SK-N-SH (cell line): Measurements from ENCODE around the gene TBC1D30. TPM values are rescaled to one million over a fixed set of nuclear protein-coding genes. Genes with fewer than 3 reads are reported as not detected.

Source experiments
- CTCF ChIA-PET: fragments of 300-600, 350-600 bp; formaldehyde crosslinking; extraction: SDS; loops from one replicate; lab custom pipeline; 2021; lab: Yijun Ruan, JAX
- POLR2A ChIA-PET: fragments of 350-600 bp; sonication (Branson Sonifier 250); formaldehyde crosslinking; extraction: SDS; loops from one replicate; lab custom pipeline; 2020; ENCODE audit warnings: antibody characterized with exemption, inconsistent platforms; lab: Yijun Ruan, JAX
- DNase-seq: peaks from one replicate; pipeline ENCODE4 v3.0.0; 2012
- H2AFZ ChIP-seq: fragments of 200-600 bp; sonication (generic); 2 replicates; pipeline ENCODE4 v1.8.1; 2016; ENCODE audit warnings: antibody characterized with exemption, mild to moderate bottlenecking, low read depth
- H3F3A ChIP-seq: fragments of 200-600 bp; sonication (generic); replicated peaks from 2 replicates; pipeline ENCODE3; 2016; ENCODE audit warnings: antibody characterized with exemption, mild to moderate bottlenecking; ENCODE audit not compliant: insufficient read depth
- H3K27ac ChIP-seq, 2 experiments: fragments of 200-500 bp in 1 of 2; fragments of 200-600 bp in 1 of 2; sonication (Bioruptor generic) in 1 of 2; sonication (generic), shearing (Covaris generic) in 1 of 2; 2 replicates each; pipeline versions ENCODE4 v1.5.1 to v1.6.1; 2014 to 2016; ENCODE audit warnings: low read depth in 2 of 2, inconsistent platforms in 1 of 2, low read length in 1 of 2, mild to moderate bottlenecking in 1 of 2, mixed read lengths in 1 of 2
- H3K27me3 ChIP-seq: fragments of 200-600 bp; sonication (generic), shearing (Covaris generic); 2 replicates; pipeline ENCODE4 v1.6.1; 2016; ENCODE audit warnings: mixed run types; ENCODE audit not compliant: insufficient read depth
- H3K36me3 ChIP-seq, 2 experiments: fragments of 200-500 bp in 1 of 2; fragments of 200-600 bp in 1 of 2; sonication (Bioruptor generic) in 1 of 2; sonication (generic) in 1 of 2; replicated peaks in 1 of 2; 2 replicates each; pipeline versions ENCODE3 to v1.5.1; 2014 to 2016; ENCODE audit warnings: low read length in 1 of 2, mild to moderate bottlenecking in 1 of 2; ENCODE audit not compliant: insufficient read depth in 2 of 2, control insufficient read depth in 1 of 2
- H3K4me1 ChIP-seq, 2 experiments: fragments of 200-500 bp in 1 of 2; fragments of 200-600 bp in 1 of 2; sonication (Bioruptor generic) in 1 of 2; sonication (generic), shearing (Covaris generic) in 1 of 2; 2 replicates each; pipeline versions ENCODE4 v1.5.1 to v1.6.1; 2014 to 2016; ENCODE audit warnings: low read depth in 1 of 2, low read length in 1 of 2, mixed run types in 1 of 2; ENCODE audit not compliant: insufficient read depth in 2 of 2, control insufficient read depth in 1 of 2
- H3K4me2 ChIP-seq: fragments of 200-600 bp; sonication (generic), shearing (Covaris generic); 2 replicates; pipeline ENCODE4 v1.6.1; 2017; ENCODE audit warnings: mixed run types
- H3K4me3 ChIP-seq, 2 experiments: fragments of 200-500 bp in 1 of 2; fragments of 200-600 bp in 1 of 2; sonication (Bioruptor generic) in 1 of 2; sonication (generic), shearing (Covaris generic) in 1 of 2; 2 replicates each; pipeline versions ENCODE4 v1.5.1 to v1.8.1; 2014 to 2016; ENCODE audit warnings: low read depth in 2 of 2, inconsistent platforms in 1 of 2, low read length in 1 of 2, mild to moderate bottlenecking in 1 of 2, mixed read lengths in 1 of 2, moderate library complexity in 1 of 2
- H3K79me2 ChIP-seq: fragments of 200-600 bp; sonication (generic); 2 replicates; pipeline ENCODE4 v1.8.1; 2017; ENCODE audit warnings: mild to moderate bottlenecking; ENCODE audit not compliant: insufficient read depth
- H3K9ac ChIP-seq: fragments of 200-600 bp; sonication (generic); 2 replicates; pipeline ENCODE4 v1.6.1; 2017; ENCODE audit warnings: mixed run types
- H3K9me2 ChIP-seq: fragments of 200-600 bp; sonication (generic); 2 replicates; pipeline ENCODE4 v1.6.1; 2017; ENCODE audit warnings: mixed run types
- H3K9me3 ChIP-seq: fragments of 200-600 bp; sonication (generic); 2 replicates; pipeline ENCODE4 v1.6.1; 2017; ENCODE audit warnings: mixed run types, mild to moderate bottlenecking, moderate library complexity
- H4K20me1 ChIP-seq: fragments of 200-600 bp; sonication (generic); 2 replicates; pipeline ENCODE4 v1.6.1; 2017; ENCODE audit warnings: mild to moderate bottlenecking, mixed run types; ENCODE audit not compliant: insufficient read depth
- CHD2 ChIP-seq: fragments of 150-350 bp; IDR thresholded peaks from 2 replicates; pipeline ENCODE4 v1.6.1; 2018; ENCODE audit warnings: low read length; ENCODE audit not compliant: partially characterized antibody
- FOSL2 ChIP-seq: IDR thresholded peaks from 2 replicates; pipeline ENCODE4 v1.4.0; 2012; ENCODE audit warnings: low read depth, mild to moderate bottlenecking, moderate library complexity, borderline replicate concordance
- MEF2A ChIP-seq: IDR thresholded peaks from 2 replicates; pipeline ENCODE4 v1.4.0; 2012; ENCODE audit warnings: low read depth, borderline replicate concordance
- PBX3 ChIP-seq: IDR thresholded peaks from 2 replicates; pipeline ENCODE4; 2012
- REST ChIP-seq: IDR thresholded peaks from 2 replicates; pipeline ENCODE4 v1.6.1; 2012; ENCODE audit warnings: mild to moderate bottlenecking, low read depth, low read length, moderate library complexity
- RFX5 ChIP-seq: IDR thresholded peaks from 2 replicates; pipeline ENCODE4 v1.6.1; 2012; ENCODE audit warnings: mild to moderate bottlenecking, improper control_type of control experiment, low read length
- RXRA ChIP-seq: IDR thresholded peaks from 2 replicates; pipeline ENCODE4 v1.4.0; 2012; ENCODE audit warnings: low read depth, mild to moderate bottlenecking, borderline replicate concordance
- SIN3A ChIP-seq: IDR thresholded peaks from 2 replicates; pipeline ENCODE4 v1.6.1; 2012; ENCODE audit warnings: low read depth, mild to moderate bottlenecking, low read length, moderate library complexity, borderline replicate concordance
- TAF1 ChIP-seq: IDR thresholded peaks from 2 replicates; pipeline ENCODE4 v1.6.1; 2012; ENCODE audit warnings: low read depth, mild to moderate bottlenecking, low read length, moderate library complexity, borderline replicate concordance
- TEAD4 ChIP-seq: IDR thresholded peaks from 2 replicates; pipeline ENCODE4 v1.4.0; 2012; ENCODE audit warnings: mild to moderate bottlenecking, borderline replicate concordance; ENCODE audit not compliant: insufficient read depth
- USF1 ChIP-seq: IDR thresholded peaks from 2 replicates; pipeline ENCODE4 v1.4.0; 2012; ENCODE audit warnings: low read depth, borderline replicate concordance
- ZBTB33 ChIP-seq: IDR thresholded peaks from 2 replicates; pipeline ENCODE4 v1.4.0; 2012; ENCODE audit warnings: low read depth, borderline replicate concordance
- WGBS: methylation state at CpG from one replicate; pipeline ENCODE4 v1.1.6; 2017; ENCODE audit warnings: low lambda C conversion rate; 5-methylcytosine and 5-hydroxymethylcytosine counted together
- polyA plus RNA-seq, 3 experiments: library from polyadenylated mRNA; depleted of rRNA; stranded (reverse); fragments of >200 nt; gene quantifications; 2 replicates each; pipeline ENCODE4 v1.2.3, GENCODE V29; 2012

TBC1D30 gene
- polyA plus RNA-seq, 1 of the 3 experiments (the other 2 are of a cell fraction), result 0.23 TPM

- no peaks in the 10 kb centered on the region for H3K9me2 ChIP-seq
- no peak overlapping the region for H2AFZ ChIP-seq
- peak overlapping the region; percentile 88 for H3K4me2 ChIP-seq
- H3K36me3 ChIP-seq, result no peaks in the 10 kb centered on the region
- ChIA-PET CTCF (interaction anchor here (0.6 to 2.4 kb wide), 5 partner anchors 11 to 102 kb away, joined by 3 to 15 read pairs (median 4); no protein-coding TSS in a partner anchor), POLR2A (no interaction called here)
- H3K9me3 ChIP-seq, result peaks cover 6% of the 10 kb centered on the region; the same call in 1 of the 2 replicates
- no peak overlapping the region for H3K9ac ChIP-seq
- peaks cover 0 to 4% of the 10 kb centered on the region in 2 experiments; a peak in 1 of 4 replicates for H3K4me1 ChIP-seq
- H3K4me3 ChIP-seq, result peak overlapping the region; percentile 42 to 60; a peak in 3 of 4 replicates
- DNase-seq, result peak; percentile 64
- no peak overlapping the region for H3K27ac ChIP-seq
- no peaks in the 10 kb centered on the region for H3K79me2 ChIP-seq
- H3K27me3 ChIP-seq, result peaks cover 36% of the 10 kb centered on the region
- TF ChIP-seq SIN3A (no peak), RFX5 (no peak), PBX3 (no peak), ZBTB33 (no peak), TEAD4 (no peak), CHD2 (no peak), FOSL2 (no peak), MEF2A (no peak), TAF1 (no peak), REST (no peak), RXRA (no peak), USF1 (no peak)
- WGBS, result 13% methylated on average over 29 of the region's 51 CpGs
- H4K20me1 ChIP-seq, result no peaks in the 10 kb centered on the region
- no peaks in the 10 kb centered on the region for H3F3A ChIP-seq
Measured at GRCh38 chr12:64825143-64826021, 935 bp downstream of the TBC1D30 start.
